B cell (primary cell): ENCODE measurements around the gene XG. TPM values are rescaled to one million over a fixed set of nuclear protein-coding genes. Genes with fewer than 3 reads are reported as not detected.

ENCODE experiments used
- ATAC-seq: fragments of 200-7000 bp; cut with Tn5 transposase; one replicate; pipeline ENCODE4 v1.10.0; 2021; ENCODE audit warnings: low read depth, mild to moderate bottlenecking, moderate number of reproducible peaks, moderate library complexity
- CTCF ChIA-PET: fragments of 350-600 bp; sonication (Branson Sonifier 250); formaldehyde crosslinking; loops from one replicate; lab custom pipeline; 2021; ENCODE audit warnings: antibody characterized with exemption, inconsistent platforms; lab: Charles Lee
- POLR2A ChIA-PET: fragments of 350-600 bp; sonication (Branson Sonifier 250); formaldehyde crosslinking; loops from one replicate; lab custom pipeline; 2021; ENCODE audit warnings: antibody characterized with exemption; lab: Charles Lee
- DNase-seq: peaks from one replicate; pipeline ENCODE4 v3.0.0; 2013
- H2AFZ ChIP-seq: 2 replicates; pipeline ENCODE4 v1.6.1; 2012; ENCODE audit warnings: mild to moderate bottlenecking, low read depth, low read length; ENCODE audit not compliant: insufficient read depth, poor library complexity, severe bottlenecking
- H3K27ac ChIP-seq, 2 donors: 1 replicate in 1 of 2; 2 replicates in 1 of 2; pipeline ENCODE4 v1.5.1; 2012 to 2013; ENCODE audit warnings: low read length in 2 of 2, mild to moderate bottlenecking in 2 of 2, moderate library complexity in 1 of 2
- H3K27me3 ChIP-seq, 4 experiments: fragments of 200-600 bp in 1 of 4; sonication (generic) in 1 of 4; replicated peaks in 1 of 4; 1 replicate in 2 of 4; 2 replicates in 2 of 4; pipeline versions ENCODE4 v1.6.1 to v1.7.0; 2013 to 2016; ENCODE audit warnings: low read length in 3 of 4, mild to moderate bottlenecking in 2 of 4, mixed read lengths in 1 of 4, moderate library complexity in 1 of 4; ENCODE audit not compliant: insufficient read depth in 4 of 4, control insufficient read depth in 3 of 4; ENCODE audit errors: control extremely low read depth in 1 of 4
- H3K36me3 ChIP-seq, 2 experiments: replicated peaks in 1 of 2; 1 replicate in 1 of 2; 2 replicates in 1 of 2; pipeline versions ENCODE4 v1.6.1 to v1.7.1; 2013; ENCODE audit warnings: low read length in 1 of 2; ENCODE audit not compliant: insufficient read depth in 2 of 2, control insufficient read depth in 1 of 2; ENCODE audit errors: control extremely low read depth in 1 of 2, extremely low read depth in 1 of 2
- H3K4me1 ChIP-seq, 2 donors: fragments of 200-600 bp in 1 of 2; sonication (generic) in 1 of 2; 1 replicate in 1 of 2; 2 replicates in 1 of 2; pipeline versions ENCODE4 v1.5.1 to v1.6.1; 2013 to 2017; ENCODE audit warnings: low read length in 2 of 2; ENCODE audit not compliant: control insufficient read depth in 2 of 2, insufficient read depth in 2 of 2
- H3K4me2 ChIP-seq: replicated peaks from 2 replicates; pipeline ENCODE3; 2012; ENCODE audit warnings: mild to moderate bottlenecking, low read depth, low read length; ENCODE audit not compliant: poor library complexity, severe bottlenecking
- H3K4me3 ChIP-seq, 5 experiments: fragments of 200-600 bp in 1 of 5; sonication (generic) in 1 of 5; 1 replicate in 3 of 5; 2 replicates in 2 of 5; pipeline versions ENCODE4 v1.5.1 to v1.7.0; 2011 to 2016; ENCODE audit warnings: low read length in 4 of 5, mild to moderate bottlenecking in 4 of 5, low read depth in 2 of 5, control low read depth in 1 of 5, moderate library complexity in 1 of 5; ENCODE audit not compliant: insufficient read depth in 1 of 5; ENCODE audit errors: control extremely low read depth in 1 of 5, extremely low read depth in 1 of 5
- H3K79me2 ChIP-seq: fragments of 200-600 bp; sonication (generic); one replicate; pipeline ENCODE4 v1.6.0; 2016; ENCODE audit warnings: low read length; ENCODE audit not compliant: control insufficient read depth, insufficient read depth
- H3K9ac ChIP-seq: fragments of 200-600 bp; sonication (generic); 2 replicates; pipeline ENCODE4 v1.6.1; 2017; ENCODE audit warnings: mild to moderate bottlenecking, low read length, moderate library complexity
- H3K9me3 ChIP-seq, 3 donors: one replicate each; pipeline versions ENCODE4 v1.6.1 to v1.7.1; 2013; ENCODE audit warnings: low read length in 2 of 3; ENCODE audit not compliant: control insufficient read depth in 2 of 3, insufficient read depth in 1 of 3; ENCODE audit errors: control extremely low read depth in 1 of 3
- H4K20me1 ChIP-seq: 2 replicates; pipeline ENCODE4 v1.6.0; 2012; ENCODE audit warnings: mild to moderate bottlenecking, low read length; ENCODE audit not compliant: insufficient read depth, control insufficient read depth, poor library complexity, severe bottlenecking
- H3K27ac Mint-ChIP-seq: one replicate; pipeline ENCODE4 v1.8.0; 2021; ENCODE audit warnings: mixed read lengths
- H3K27me3 Mint-ChIP-seq: one replicate; pipeline ENCODE4 v1.8.0; 2021; ENCODE audit warnings: mixed read lengths
- H3K4me1 Mint-ChIP-seq: one replicate; pipeline ENCODE4 v1.8.0; 2021; ENCODE audit warnings: mixed read lengths
- H3K4me3 Mint-ChIP-seq: one replicate; pipeline ENCODE4 v1.8.0; 2021; ENCODE audit warnings: mixed read lengths
- H3K9me3 Mint-ChIP-seq: one replicate; pipeline ENCODE4 v1.8.0; 2022; ENCODE audit warnings: mixed read lengths; ENCODE audit not compliant: insufficient read depth
- CTCF ChIP-seq: fragments of 200-600 bp; IDR thresholded peaks from one replicate; pipeline ENCODE4 v1.8.0; 2022; ENCODE audit warnings: antibody characterized with exemption, mild to moderate bottlenecking
- EZH2 ChIP-seq: IDR thresholded peaks from 2 replicates; pipeline ENCODE4 v1.6.1; 2012; ENCODE audit warnings: borderline replicate concordance, low read depth, mild to moderate bottlenecking, moderate library complexity, low read length; ENCODE audit not compliant: insufficient read depth, poor library complexity, severe bottlenecking
- WGBS: methylation state at CpG from one replicate; pipeline ENCODE4 v1.1.5; 2013; ENCODE audit warnings: missing lambda C conversion rate; ENCODE audit not compliant: insufficient coverage; 5-methylcytosine and 5-hydroxymethylcytosine counted together
- intact Hi-C: fragments of 100-400 bp; cut with micrococcal nuclease; formaldehyde crosslinking; loops from one replicate; pipeline ENCODE4 v1.10.0; 2022
- polyA plus RNA-seq: library from polyadenylated mRNA; depleted of rRNA; stranded (reverse); fragments of >200 nt; gene quantifications from 2 replicates; pipeline ENCODE4 v1.2.3, GENCODE V29; 2012
- total RNA-seq, 2 donors: library from RNA; stranded (reverse); fragments of 120-200 nt in 1 of 2; gene quantifications; 1 replicate in 1 of 2; 2 replicates in 1 of 2; pipeline versions ENCODE4 v1.2.3 to v1.2.4, GENCODE V29; 2013 to 2022

Gene XG
- total and polyA plus RNA-seq, 2 donors (not counting 1 experiment from before 2014, with no cell fraction given): 0.03 TPM; not detected in 1

DNA sequence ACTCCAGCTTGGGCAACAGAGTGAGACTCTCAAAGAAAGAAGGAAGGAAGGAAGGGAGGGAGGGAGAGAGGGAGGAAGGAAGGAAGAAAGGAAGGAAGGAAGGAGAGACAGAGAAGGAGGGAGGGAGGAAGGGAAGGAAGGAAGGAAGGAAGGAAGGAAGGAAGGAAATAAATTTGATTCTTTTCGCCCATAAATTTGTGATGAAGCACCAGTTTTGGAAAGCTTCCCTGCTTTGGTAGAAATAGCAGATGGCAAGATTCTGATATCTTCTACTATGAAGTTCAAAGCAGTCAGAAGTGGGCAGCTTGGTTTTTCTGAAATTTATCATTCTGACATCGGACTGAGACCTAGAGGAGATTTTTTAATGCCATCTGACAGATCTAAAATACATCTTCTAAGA is 65.2 kb downstream of the XG start:
- no peak for ATAC-seq
- no peak overlapping the region for H2AFZ ChIP-seq
- no peaks in the 10 kb centered on the region for H4K20me1 ChIP-seq
- H3K9me3 ChIP-seq: no peaks in the 10 kb centered on the region
- Mint-ChIP-seq H3K27ac (no peak overlapping the region), H3K9me3 (no peaks in the 10 kb centered on the region), H3K4me3 (no peak overlapping the region), H3K4me1 (no peaks in the 10 kb centered on the region), H3K27me3 (peaks cover 6% of the 10 kb centered on the region)
- no peak for DNase-seq
- no peaks in the 10 kb centered on the region for H3K36me3 ChIP-seq
- peaks cover 3% of the 10 kb centered on the region in 2 donors for H3K4me1 ChIP-seq
- intact Hi-C loops: no loop called here
- no peak overlapping the region for H3K27ac ChIP-seq
- ChIA-PET POLR2A (no interaction called here), CTCF (no interaction called here)
- peaks cover 0 to 8% (median 0%) of the 10 kb centered on the region in 4 experiments for H3K27me3 ChIP-seq
- no peaks in the 10 kb centered on the region for H3K79me2 ChIP-seq
- no peak overlapping the region for H3K4me2 ChIP-seq
- no peak overlapping the region for H3K9ac ChIP-seq
- TF ChIP-seq CTCF (no peak), EZH2 (no peak)
- no CpG with 5 or more reads among the region's 2 CpGs for WGBS
- no peak overlapping the region for H3K4me3 ChIP-seq

GRCh38 chrX:2819345-2820135 is 67.7 kb downstream of the XG start:
- H3K4me3 ChIP-seq: no peak overlapping the region
- 82% methylated on average over 2 of the region's 9 CpGs for WGBS
- no peak for DNase-seq
- TF ChIP-seq EZH2 (no peak), CTCF (peak; percentile 13)
- Mint-ChIP-seq H3K4me3 (no peak overlapping the region), H3K27ac (no peak overlapping the region), H3K27me3 (peaks cover 6% of the 10 kb centered on the region), H3K9me3 (no peaks in the 10 kb centered on the region), H3K4me1 (no peaks in the 10 kb centered on the region)
- H3K4me2 ChIP-seq: no peak overlapping the region
- ATAC-seq: no peak
- no peaks in the 10 kb centered on the region for H3K79me2 ChIP-seq
- no peak overlapping the region for H3K9ac ChIP-seq
- H3K4me1 ChIP-seq: no peaks in the 10 kb centered on the region
- H3K9me3 ChIP-seq: no peaks in the 10 kb centered on the region
- H3K27me3 ChIP-seq: peaks cover 0 to 4% (median 0%) of the 10 kb centered on the region in 4 experiments
- intact Hi-C loops: no loop called here
- H2AFZ ChIP-seq: no peak overlapping the region
- ChIA-PET POLR2A (no interaction called here), CTCF (no interaction called here)
- no peaks in the 10 kb centered on the region for H4K20me1 ChIP-seq
- no peak overlapping the region for H3K27ac ChIP-seq
- no peaks in the 10 kb centered on the region for H3K36me3 ChIP-seq
